OCI-LY1 (cell line): ENCODE measurements around the gene SLC4A1AP.

ENCODE experiments used
- CTCF ChIP-seq: fragments of 200-600 bp; sonication (generic), shearing (Covaris generic); IDR thresholded peaks from 2 replicates; pipeline ENCODE4 v1.5.1; 2017; ENCODE audit warnings: mild to moderate bottlenecking, antibody characterized with exemption, low read length, moderate library complexity, mixed read lengths
- EZH2 ChIP-seq: fragments of 200-600 bp; sonication (generic), shearing (Covaris generic); IDR thresholded peaks from 2 replicates; pipeline ENCODE4 v1.8.0; 2017; ENCODE audit warnings: borderline replicate concordance, mixed run types, mild to moderate bottlenecking, antibody characterized with exemption, low read length, moderate library complexity, mixed read lengths

GRCh38 chr2:27709960-27710575 lies 46.4 kb downstream of the SLC4A1AP start:
- TF ChIP-seq EZH2 (no peak), CTCF (no peak)
